HG02798 (cell line): ENCODE measurements around the gene FLNB.

Experiments used
- ATAC-seq: cut with Tn5 transposase; IDR thresholded peaks from one replicate; pipeline ENCODE4 v1.9.1; 2021; ENCODE audit warnings: mild to moderate bottlenecking; ENCODE audit not compliant: unreplicated experiment, poor library complexity

FLNB gene

GRCh38 chr3:58009026-58009748, 965 bp downstream of the FLNB start:
- peak; percentile 6 for ATAC-seq

GRCh38 chr3:58009749-58010535, 1.7 kb downstream of the FLNB start:
- ATAC-seq = no peak

GRCh38 chr3:58010562-58010961, 2.3 kb downstream of the FLNB start:
- ATAC-seq = no peak

- ATAC-seq = no peak
These were observed 3.4 kb downstream of the FLNB start for GRCh38 chr3:58011580-58011979.

GRCh38 chr3:58012302-58012701, 4.1 kb downstream of the FLNB start:
- ATAC-seq = no peak

GRCh38 chr3:58013099-58013498, 4.9 kb downstream of the FLNB start:
- ATAC-seq = no peak

- no peak for ATAC-seq
These were observed 5.9 kb downstream of the FLNB start for GRCh38 chr3:58013973-58014649.

- ATAC-seq = no peak
These were observed 7.3 kb downstream of the FLNB start for GRCh38 chr3:58015520-58015915.

- no peak for ATAC-seq
These were observed 8.5 kb downstream of the FLNB start for GRCh38 chr3:58016710-58017109.

GRCh38 chr3:58018892-58019742, 10.9 kb downstream of the FLNB start:
- no peak for ATAC-seq

GRCh38 chr3:58020783-58021071, 12.5 kb downstream of the FLNB start:
- ATAC-seq = no peak

- ATAC-seq = no peak
These were observed 13.1 kb downstream of the FLNB start for GRCh38 chr3:58021072-58021959.

GRCh38 chr3:58021962-58022361, 13.7 kb downstream of the FLNB start:
- no peak for ATAC-seq

- no peak for ATAC-seq
These were observed 14.3 kb downstream of the FLNB start for GRCh38 chr3:58022490-58022889.

GRCh38 chr3:58023531-58023930, 15.3 kb downstream of the FLNB start:
- ATAC-seq = no peak

- ATAC-seq = no peak
These were observed 17.2 kb downstream of the FLNB start for GRCh38 chr3:58025406-58025805.

- ATAC-seq = no peak
These were observed 17.8 kb downstream of the FLNB start for GRCh38 chr3:58025837-58026569.

GRCh38 chr3:58026598-58026997, 18.4 kb downstream of the FLNB start:
- ATAC-seq = no peak
